SK-N-SH (cell line): ENCODE results near the gene UFSP1. TPM values are rescaled to one million over a fixed set of nuclear protein-coding genes. Genes with fewer than 3 reads are reported as not detected.

ENCODE experiments used
- CTCF ChIA-PET: fragments of 300-600, 350-600 bp; formaldehyde crosslinking; extraction: SDS; loops from one replicate; lab custom pipeline; 2021; lab: Yijun Ruan, JAX
- POLR2A ChIA-PET: fragments of 350-600 bp; sonication (Branson Sonifier 250); formaldehyde crosslinking; extraction: SDS; loops from one replicate; lab custom pipeline; 2020; ENCODE audit warnings: antibody characterized with exemption, inconsistent platforms; lab: Yijun Ruan, JAX
- DNase-seq: peaks from one replicate; pipeline ENCODE4 v3.0.0; 2012
- H2AFZ ChIP-seq: fragments of 200-600 bp; sonication (generic); 2 replicates; pipeline ENCODE4 v1.8.1; 2016; ENCODE audit warnings: antibody characterized with exemption, mild to moderate bottlenecking, low read depth
- H3F3A ChIP-seq: fragments of 200-600 bp; sonication (generic); replicated peaks from 2 replicates; pipeline ENCODE3; 2016; ENCODE audit warnings: antibody characterized with exemption, mild to moderate bottlenecking; ENCODE audit not compliant: insufficient read depth
- H3K27ac ChIP-seq, 2 experiments: fragments of 200-500 bp in 1 of 2; fragments of 200-600 bp in 1 of 2; sonication (Bioruptor generic) in 1 of 2; sonication (generic), shearing (Covaris generic) in 1 of 2; 2 replicates each; pipeline versions ENCODE4 v1.5.1 to v1.6.1; 2014 to 2016; ENCODE audit warnings: low read depth in 2 of 2, inconsistent platforms in 1 of 2, low read length in 1 of 2, mild to moderate bottlenecking in 1 of 2, mixed read lengths in 1 of 2
- H3K27me3 ChIP-seq: fragments of 200-600 bp; sonication (generic), shearing (Covaris generic); 2 replicates; pipeline ENCODE4 v1.6.1; 2016; ENCODE audit warnings: mixed run types; ENCODE audit not compliant: insufficient read depth
- H3K36me3 ChIP-seq, 2 experiments: fragments of 200-500 bp in 1 of 2; fragments of 200-600 bp in 1 of 2; sonication (Bioruptor generic) in 1 of 2; sonication (generic) in 1 of 2; replicated peaks in 1 of 2; 2 replicates each; pipeline versions ENCODE3 to v1.5.1; 2014 to 2016; ENCODE audit warnings: low read length in 1 of 2, mild to moderate bottlenecking in 1 of 2; ENCODE audit not compliant: insufficient read depth in 2 of 2, control insufficient read depth in 1 of 2
- H3K4me1 ChIP-seq, 2 experiments: fragments of 200-500 bp in 1 of 2; fragments of 200-600 bp in 1 of 2; sonication (Bioruptor generic) in 1 of 2; sonication (generic), shearing (Covaris generic) in 1 of 2; 2 replicates each; pipeline versions ENCODE4 v1.5.1 to v1.6.1; 2014 to 2016; ENCODE audit warnings: low read depth in 1 of 2, low read length in 1 of 2, mixed run types in 1 of 2; ENCODE audit not compliant: insufficient read depth in 2 of 2, control insufficient read depth in 1 of 2
- H3K4me2 ChIP-seq: fragments of 200-600 bp; sonication (generic), shearing (Covaris generic); 2 replicates; pipeline ENCODE4 v1.6.1; 2017; ENCODE audit warnings: mixed run types
- H3K4me3 ChIP-seq, 2 experiments: fragments of 200-500 bp in 1 of 2; fragments of 200-600 bp in 1 of 2; sonication (Bioruptor generic) in 1 of 2; sonication (generic), shearing (Covaris generic) in 1 of 2; 2 replicates each; pipeline versions ENCODE4 v1.5.1 to v1.8.1; 2014 to 2016; ENCODE audit warnings: low read depth in 2 of 2, inconsistent platforms in 1 of 2, low read length in 1 of 2, mild to moderate bottlenecking in 1 of 2, mixed read lengths in 1 of 2, moderate library complexity in 1 of 2
- H3K79me2 ChIP-seq: fragments of 200-600 bp; sonication (generic); 2 replicates; pipeline ENCODE4 v1.8.1; 2017; ENCODE audit warnings: mild to moderate bottlenecking; ENCODE audit not compliant: insufficient read depth
- H3K9ac ChIP-seq: fragments of 200-600 bp; sonication (generic); 2 replicates; pipeline ENCODE4 v1.6.1; 2017; ENCODE audit warnings: mixed run types
- H3K9me2 ChIP-seq: fragments of 200-600 bp; sonication (generic); 2 replicates; pipeline ENCODE4 v1.6.1; 2017; ENCODE audit warnings: mixed run types
- H3K9me3 ChIP-seq: fragments of 200-600 bp; sonication (generic); 2 replicates; pipeline ENCODE4 v1.6.1; 2017; ENCODE audit warnings: mixed run types, mild to moderate bottlenecking, moderate library complexity
- H4K20me1 ChIP-seq: fragments of 200-600 bp; sonication (generic); 2 replicates; pipeline ENCODE4 v1.6.1; 2017; ENCODE audit warnings: mild to moderate bottlenecking, mixed run types; ENCODE audit not compliant: insufficient read depth
- CHD2 ChIP-seq: fragments of 150-350 bp; IDR thresholded peaks from 2 replicates; pipeline ENCODE4 v1.6.1; 2018; ENCODE audit warnings: low read length; ENCODE audit not compliant: partially characterized antibody
- CTCF ChIP-seq: fragments of 200-600 bp; sonication (generic); IDR thresholded peaks from 2 replicates; pipeline ENCODE4 v1.6.1; 2017; ENCODE audit warnings: antibody characterized with exemption, mild to moderate bottlenecking, moderate library complexity
- ELF1 ChIP-seq: IDR thresholded peaks from 2 replicates; pipeline ENCODE4 v1.4.0; 2012
- EP300 ChIP-seq, 2 experiments: IDR thresholded peaks; 2 replicates each; pipeline versions ENCODE4 v1.4.0 to v1.6.1; 2012; ENCODE audit warnings: borderline replicate concordance in 1 of 2, low read depth in 1 of 2, low read length in 1 of 2
- EZH2phosphoT487 ChIP-seq: fragments of 200-600 bp; sonication (generic); IDR thresholded peaks from 2 replicates; pipeline ENCODE4 v1.6.1; 2017; ENCODE audit warnings: low read depth, mixed run types, mild to moderate bottlenecking, antibody characterized with exemption, moderate library complexity, borderline replicate concordance
- FOSL2 ChIP-seq: IDR thresholded peaks from 2 replicates; pipeline ENCODE4 v1.4.0; 2012; ENCODE audit warnings: low read depth, mild to moderate bottlenecking, moderate library complexity, borderline replicate concordance
- FOXJ3 ChIP-seq: sonication (generic); formaldehyde crosslinking; IDR thresholded peaks from 2 replicates; pipeline ENCODE4 v1.5.1; 2020; ENCODE audit warnings: mild to moderate bottlenecking, missing genetic modification reagents
- GABPA ChIP-seq: IDR thresholded peaks from 2 replicates; pipeline ENCODE4 v1.4.0; 2012; ENCODE audit warnings: low read depth, mild to moderate bottlenecking
- JUND ChIP-seq: IDR thresholded peaks from 2 replicates; pipeline ENCODE4 v1.4.0; 2012
- MAX ChIP-seq: IDR thresholded peaks from 2 replicates; pipeline ENCODE4 v1.4.0; 2012; ENCODE audit warnings: low read depth
- MEF2A ChIP-seq: IDR thresholded peaks from 2 replicates; pipeline ENCODE4 v1.4.0; 2012; ENCODE audit warnings: low read depth, borderline replicate concordance
- MXI1 ChIP-seq: IDR thresholded peaks from 2 replicates; pipeline ENCODE4 v1.6.1; 2012; ENCODE audit warnings: mild to moderate bottlenecking, low read depth, low read length, improper control_type of control experiment
- NFIC ChIP-seq: IDR thresholded peaks from 2 replicates; pipeline ENCODE4 v1.4.0; 2012; ENCODE audit warnings: borderline replicate concordance
- NRF1 ChIP-seq: IDR thresholded peaks from 2 replicates; pipeline ENCODE4 v1.6.1; 2012; ENCODE audit warnings: low read depth, mild to moderate bottlenecking, low read length
- PBX3 ChIP-seq: IDR thresholded peaks from 2 replicates; pipeline ENCODE4; 2012
- POLR2AphosphoS5 ChIP-seq: IDR thresholded peaks from 2 replicates; pipeline ENCODE4 v1.6.1; 2012; ENCODE audit warnings: low read depth, low read length
- RAD21 ChIP-seq: IDR thresholded peaks from 2 replicates; pipeline ENCODE4 v1.6.1; 2012; ENCODE audit warnings: mild to moderate bottlenecking, low read length
- RCOR1 ChIP-seq: fragments of 150-350 bp; IDR thresholded peaks from 2 replicates; pipeline ENCODE4 v1.6.1; 2017; ENCODE audit warnings: antibody characterized with exemption, low read length
- RFX5 ChIP-seq: IDR thresholded peaks from 2 replicates; pipeline ENCODE4 v1.6.1; 2012; ENCODE audit warnings: mild to moderate bottlenecking, improper control_type of control experiment, low read length
- RXRA ChIP-seq: IDR thresholded peaks from 2 replicates; pipeline ENCODE4 v1.4.0; 2012; ENCODE audit warnings: low read depth, mild to moderate bottlenecking, borderline replicate concordance
- SMC3 ChIP-seq: IDR thresholded peaks from 2 replicates; pipeline ENCODE4 v1.6.1; 2012; ENCODE audit warnings: low read depth, low read length, improper control_type of control experiment
- TEAD4 ChIP-seq: IDR thresholded peaks from 2 replicates; pipeline ENCODE4 v1.4.0; 2012; ENCODE audit warnings: mild to moderate bottlenecking, borderline replicate concordance; ENCODE audit not compliant: insufficient read depth
- USF1 ChIP-seq: IDR thresholded peaks from 2 replicates; pipeline ENCODE4 v1.4.0; 2012; ENCODE audit warnings: low read depth, borderline replicate concordance
- YY1 ChIP-seq: IDR thresholded peaks from 2 replicates; pipeline ENCODE4 v1.4.0; 2012; ENCODE audit warnings: low read depth, mild to moderate bottlenecking
- ZBTB33 ChIP-seq: IDR thresholded peaks from 2 replicates; pipeline ENCODE4 v1.4.0; 2012; ENCODE audit warnings: low read depth, borderline replicate concordance
- WGBS: methylation state at CpG from one replicate; pipeline ENCODE4 v1.1.6; 2017; ENCODE audit warnings: low lambda C conversion rate; 5-methylcytosine and 5-hydroxymethylcytosine counted together
- polyA plus RNA-seq, 3 experiments: library from polyadenylated mRNA; depleted of rRNA; stranded (reverse); fragments of >200 nt; gene quantifications; 2 replicates each; pipeline ENCODE4 v1.2.3, GENCODE V29; 2012

The UFSP1 gene
- polyA plus RNA-seq (2012; rRNA removed): 4.5 and 5.6 TPM in 2 replicates
- polyA plus RNA-seq (2012; cell fraction: cytosol; rRNA removed): 2.4 and 3.4 TPM in 2 replicates
- 5.8 and 8.4 TPM in 2 replicates for polyA plus RNA-seq (2012; cell fraction: nucleus; rRNA removed)

- 3% methylated on average over 15 of the region's 73 CpGs for WGBS
- H3K4me3 ChIP-seq: peak within 1 kb of the TSS; percentile 75 to 78
- H3K9ac ChIP-seq: peak within 1 kb of the TSS; percentile 85
- H3K9me3 ChIP-seq: no peaks in the 10 kb centered on the region
- H3K27me3 ChIP-seq: no peaks in the 10 kb centered on the region
- peak within 1 kb of the TSS; percentile 82 to 97 for H3K27ac ChIP-seq
- peaks cover 41% of the 10 kb centered on the region for H3K79me2 ChIP-seq
- peaks cover 4 to 40% of the 10 kb centered on the region in 2 experiments for H3K4me1 ChIP-seq
- H4K20me1 ChIP-seq: peaks cover 12% of the 10 kb centered on the region
- CTCF ChIA-PET: interaction anchor here (0.6 to 4.9 kb wide), 18 partner anchors 8 to 355 kb away, joined by 3 to 16 read pairs (median 4); partner anchors contain the start of genes FIS1, POP7, SLC12A9 and SRRT
- POLR2A ChIA-PET: interaction anchor here (0.6 to 5.8 kb wide), 16 partner anchors 8 to 1860 kb away, joined by 3 to 126 read pairs (median 4); partner anchors contain the start of genes ACTL6B, FAM185A, FBXO24 and LRCH4
- H3F3A ChIP-seq: peaks cover 31% of the 10 kb centered on the region
- peak within 1 kb of the TSS; percentile 100 for H3K4me2 ChIP-seq
- peaks cover 33 to 48% of the 10 kb centered on the region in 2 experiments for H3K36me3 ChIP-seq
- no peak for DNase-seq
- no peaks in the 10 kb centered on the region for H3K9me2 ChIP-seq
- peak within 1 kb of the TSS; percentile 87 for H2AFZ ChIP-seq
- TF ChIP-seq NFIC: no peak
- TF ChIP-seq USF1: peak; percentile 52; the same call in 1 of the 2 replicates
- peak; percentile 96 for TF ChIP-seq MAX
- no peak for TF ChIP-seq CTCF
- TF ChIP-seq EZH2phosphoT487: no peak
- no peak for TF ChIP-seq MEF2A
- no peak for TF ChIP-seq SMC3
- no peak; the same call in 1 of the 2 replicates for TF ChIP-seq ZBTB33
- no peak for TF ChIP-seq GABPA
- no peak for TF ChIP-seq YY1
- TF ChIP-seq RCOR1: no peak
- no peak for TF ChIP-seq RXRA
- peak; percentile 5 for TF ChIP-seq CHD2
- peak; percentile 43 for TF ChIP-seq PBX3
- TF ChIP-seq EP300 (IDR thresholded peaks at IDR 0.05; ENCODE audit: borderline replicate concordance in 1 of 2, low read depth in 1 of 2, low read length in 1 of 2): no peak
- TF ChIP-seq POLR2AphosphoS5: peak; percentile 16
- no peak for TF ChIP-seq JUND
- TF ChIP-seq RAD21: no peak
- no peak for TF ChIP-seq NRF1
- no peak for TF ChIP-seq RFX5
- no peak for TF ChIP-seq ELF1
- TF ChIP-seq TEAD4: no peak
- TF ChIP-seq FOSL2: no peak
- TF ChIP-seq MXI1: peak; percentile 98
- TF ChIP-seq FOXJ3 (CRISPR knock-in tag): no peak
Observed at GRCh38 chr7:100888988-100889750, at the start of gene UFSP1. UFSP1 (minus strand) TSS chr7:100889715; CDS start chr7:100889271, 444 bp downstream.
